ENCODE measurements around the gene REN.

REN gene

GRCh38 chr1:204150702-204151551 is 15.2 kb downstream of the REN start:
- FAIRE-seq (no peak), DNase-seq (ENCODE audit: insufficient read length, low spot score) (no peak)
- TF ChIP-seq SPI1 (IDR thresholded peaks at IDR 0.05; ENCODE audit: low read depth, low read length) (no peak), TAF1 (IDR thresholded peaks at IDR 0.05; ENCODE audit: low read depth, low read length) (no peak), POLR2A (IDR thresholded peaks at IDR 0.05; ENCODE audit: low read depth, low read length) (no peak), POLR2AphosphoS5 (IDR thresholded peaks at IDR 0.05; ENCODE audit: low read depth, low read length) (no peak)

DNA sequence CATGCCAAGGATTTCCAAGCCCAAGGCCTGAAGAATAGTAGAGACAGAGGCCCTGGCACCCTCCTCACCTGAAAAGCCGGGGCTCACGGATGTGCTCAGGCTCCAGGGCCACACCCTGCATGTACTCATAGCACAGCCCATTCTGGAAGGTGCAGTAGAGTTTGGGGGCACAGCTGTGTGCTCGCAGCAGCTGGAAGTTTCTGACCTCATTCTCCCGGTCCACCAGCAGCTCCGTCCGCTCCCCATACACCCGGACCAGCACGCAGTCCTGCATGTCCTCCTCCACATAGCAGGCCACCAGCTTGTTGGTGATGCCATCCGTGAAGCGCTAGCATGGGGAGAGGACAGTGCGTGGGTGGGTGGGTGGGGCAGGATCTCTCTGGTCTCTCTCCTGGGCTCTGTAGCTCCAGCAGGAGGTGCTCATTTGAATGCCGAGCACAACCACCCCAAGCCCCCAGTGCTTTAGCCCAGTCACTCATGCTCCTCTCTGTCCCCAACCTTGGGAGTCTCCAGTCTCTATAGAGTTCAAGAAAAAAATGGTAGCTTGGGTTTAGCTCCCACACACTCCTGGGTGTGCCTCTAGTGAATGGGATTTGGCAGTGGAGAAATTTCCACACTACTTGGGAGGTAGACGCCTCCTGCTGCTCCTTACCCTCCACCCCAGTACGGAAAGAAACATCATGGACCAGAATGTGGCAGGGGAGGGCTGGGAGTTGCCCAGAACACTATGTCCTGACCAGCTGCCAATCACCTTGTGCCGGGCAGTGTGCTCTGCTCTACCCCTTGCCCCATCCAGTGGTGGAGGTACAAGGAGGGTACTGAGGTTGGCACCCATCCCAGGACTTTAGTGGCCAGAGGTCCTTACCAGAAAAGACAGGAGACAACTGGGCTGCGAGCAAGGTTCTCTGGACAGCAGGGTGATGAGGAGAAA is 16.2 kb downstream of the REN start:
- FAIRE-seq (no peak), DNase-seq (ENCODE audit: insufficient read length, low spot score) (no peak)
- TF ChIP-seq POLR2A (IDR thresholded peaks at IDR 0.05; ENCODE audit: low read depth, low read length) = no peak
- no peak for TF ChIP-seq POU2F2 (IDR thresholded peaks at IDR 0.05; ENCODE audit: low read depth, low read length)
- no peak for TF ChIP-seq TAF1 (IDR thresholded peaks at IDR 0.05; ENCODE audit: low read depth, low read length)
- TF ChIP-seq SPI1 (IDR thresholded peaks at IDR 0.05; ENCODE audit: low read depth, low read length) = no peak
- TF ChIP-seq POLR2AphosphoS5 (IDR thresholded peaks at IDR 0.05; ENCODE audit: low read depth, low read length) = no peak
- TF ChIP-seq PAX5 (IDR thresholded peaks at IDR 0.05; ENCODE audit: insufficient read depth, low read length, severe bottlenecking) = no peak

GRCh38 chr1:204149107-204149506 is 17.0 kb downstream of the REN start:
- no peak for DNase-seq (ENCODE audit: insufficient read length, low spot score)

DNA sequence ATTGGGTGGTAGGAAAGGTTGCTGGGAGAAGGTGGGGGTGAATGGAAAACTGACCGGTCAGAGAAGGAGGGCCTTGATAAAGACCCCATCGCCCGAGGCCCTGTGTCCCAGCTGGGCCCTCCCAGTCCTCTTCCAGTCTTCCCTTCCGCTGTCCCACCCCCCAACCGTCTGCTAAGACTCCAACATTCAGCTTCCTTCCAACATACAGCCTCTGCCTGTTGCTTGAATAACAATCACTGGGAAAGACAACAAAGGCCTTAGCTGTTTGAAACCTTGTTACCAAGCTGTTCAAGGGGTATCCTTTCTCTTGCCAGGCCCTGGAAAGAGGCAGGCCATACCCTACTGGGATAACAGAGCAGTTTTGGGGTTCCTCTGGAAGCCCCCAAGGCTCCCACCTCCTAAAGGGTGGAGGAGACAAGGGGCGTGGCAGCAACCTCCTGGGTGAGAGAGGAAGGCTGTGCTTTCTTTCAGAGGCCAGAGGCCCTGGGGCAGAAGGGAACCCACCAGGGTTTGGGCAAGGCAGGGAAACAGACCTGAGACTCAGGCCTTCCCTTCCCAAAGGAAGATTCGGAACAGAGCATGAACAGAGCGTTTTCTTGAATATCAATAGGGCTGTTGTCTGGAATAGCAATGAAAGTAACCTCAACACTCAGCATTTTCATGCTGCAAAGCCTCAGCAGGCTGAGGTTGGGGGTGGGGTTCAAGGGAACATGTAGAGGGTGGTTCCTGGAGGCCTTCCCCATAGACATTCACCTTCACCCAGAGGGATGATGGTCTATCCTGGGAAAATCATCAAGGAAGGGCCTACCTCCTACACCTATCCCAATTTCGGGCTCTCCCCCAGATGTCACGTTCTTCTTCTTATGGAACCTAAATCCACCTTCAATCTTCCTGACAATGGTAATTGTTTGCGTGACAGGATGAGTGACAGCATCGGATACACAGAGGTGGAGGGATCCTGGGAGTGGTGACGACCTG is 18.4 kb downstream of the REN start:
- FAIRE-seq = no peak
- TF ChIP-seq POLR2AphosphoS5 (IDR thresholded peaks at IDR 0.05; ENCODE audit: low read depth, low read length) (no peak), TAF1 (IDR thresholded peaks at IDR 0.05; ENCODE audit: low read depth, low read length) (no peak), POLR2A (IDR thresholded peaks at IDR 0.05; ENCODE audit: low read depth, low read length) (no peak), PAX5 (IDR thresholded peaks at IDR 0.05; ENCODE audit: insufficient read depth, low read length, severe bottlenecking) (no peak), POU2F2 (IDR thresholded peaks at IDR 0.05; ENCODE audit: low read depth, low read length) (no peak), SPI1 (IDR thresholded peaks at IDR 0.05; ENCODE audit: low read depth, low read length) (no peak)
- no peak for DNase-seq (ENCODE audit: insufficient read length, low spot score)

More at GRCh38 chr1:204149107-204149506, 17.0 kb downstream of the REN start:
- TF ChIP-seq TAF1 (IDR thresholded peaks at IDR 0.05; ENCODE audit: low read depth, low read length) (no peak), POU2F2 (IDR thresholded peaks at IDR 0.05; ENCODE audit: low read depth, low read length) (no peak), POLR2A (IDR thresholded peaks at IDR 0.05; ENCODE audit: low read depth, low read length) (no peak), PAX5 (IDR thresholded peaks at IDR 0.05; ENCODE audit: insufficient read depth, low read length, severe bottlenecking) (no peak), POLR2AphosphoS5 (IDR thresholded peaks at IDR 0.05; ENCODE audit: low read depth, low read length) (no peak), SPI1 (IDR thresholded peaks at IDR 0.05; ENCODE audit: low read depth, low read length) (no peak)
- FAIRE-seq = no peak

DNA sequence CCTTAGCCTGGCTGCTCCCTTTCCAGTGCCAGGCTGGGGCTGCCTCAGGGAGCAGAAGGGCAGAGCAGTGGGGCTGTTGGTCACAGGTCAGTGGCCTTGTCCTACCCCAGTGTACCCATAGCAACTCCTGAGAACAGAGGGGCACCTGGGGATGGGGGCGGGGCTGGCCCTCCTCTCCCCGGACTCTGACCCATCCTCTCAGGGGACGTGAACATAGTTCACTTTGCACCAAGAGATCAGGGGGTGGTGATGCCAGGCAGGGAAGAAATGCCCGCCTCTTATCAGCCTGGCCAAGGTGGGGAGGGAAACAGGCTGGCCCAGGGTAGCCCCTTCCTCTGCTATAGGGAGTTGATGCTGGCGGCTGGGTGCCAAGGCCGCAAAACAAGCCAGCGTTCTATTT is 19.2 kb downstream of the REN start:
- FAIRE-seq (no peak), DNase-seq (ENCODE audit: insufficient read length, low spot score) (no peak)
- TF ChIP-seq PAX5 (IDR thresholded peaks at IDR 0.05; ENCODE audit: insufficient read depth, low read length, severe bottlenecking) (no peak), POLR2AphosphoS5 (IDR thresholded peaks at IDR 0.05; ENCODE audit: low read depth, low read length) (no peak), TAF1 (IDR thresholded peaks at IDR 0.05; ENCODE audit: low read depth, low read length) (no peak), POLR2A (IDR thresholded peaks at IDR 0.05; ENCODE audit: low read depth, low read length) (no peak), POU2F2 (IDR thresholded peaks at IDR 0.05; ENCODE audit: low read depth, low read length) (no peak), SPI1 (IDR thresholded peaks at IDR 0.05; ENCODE audit: low read depth, low read length) (no peak)

- DNase-seq (ENCODE audit: insufficient read length, low spot score) (no peak), FAIRE-seq (no peak)
- TF ChIP-seq POLR2AphosphoS5 (IDR thresholded peaks at IDR 0.05; ENCODE audit: low read depth, low read length) = no peak
- no peak for TF ChIP-seq POU2F2 (IDR thresholded peaks at IDR 0.05; ENCODE audit: low read depth, low read length)
- no peak for TF ChIP-seq POLR2A (IDR thresholded peaks at IDR 0.05; ENCODE audit: low read depth, low read length)
These were observed 19.8 kb downstream of the REN start for GRCh38 chr1:204146309-204146708.

GRCh38 chr1:204145033-204145504 is 21.1 kb downstream of the REN start:
- TF ChIP-seq POLR2A (IDR thresholded peaks at IDR 0.05; ENCODE audit: low read depth, low read length) (no peak), TAF1 (IDR thresholded peaks at IDR 0.05; ENCODE audit: low read depth, low read length) (no peak), POU2F2 (IDR thresholded peaks at IDR 0.05; ENCODE audit: low read depth, low read length) (no peak), POLR2AphosphoS5 (IDR thresholded peaks at IDR 0.05; ENCODE audit: low read depth, low read length) (no peak), PAX5 (IDR thresholded peaks at IDR 0.05; ENCODE audit: insufficient read depth, low read length, severe bottlenecking) (no peak), SPI1 (IDR thresholded peaks at IDR 0.05; ENCODE audit: low read depth, low read length) (no peak)
- no peak for DNase-seq (ENCODE audit: insufficient read length, low spot score)
- no peak for FAIRE-seq

DNA sequence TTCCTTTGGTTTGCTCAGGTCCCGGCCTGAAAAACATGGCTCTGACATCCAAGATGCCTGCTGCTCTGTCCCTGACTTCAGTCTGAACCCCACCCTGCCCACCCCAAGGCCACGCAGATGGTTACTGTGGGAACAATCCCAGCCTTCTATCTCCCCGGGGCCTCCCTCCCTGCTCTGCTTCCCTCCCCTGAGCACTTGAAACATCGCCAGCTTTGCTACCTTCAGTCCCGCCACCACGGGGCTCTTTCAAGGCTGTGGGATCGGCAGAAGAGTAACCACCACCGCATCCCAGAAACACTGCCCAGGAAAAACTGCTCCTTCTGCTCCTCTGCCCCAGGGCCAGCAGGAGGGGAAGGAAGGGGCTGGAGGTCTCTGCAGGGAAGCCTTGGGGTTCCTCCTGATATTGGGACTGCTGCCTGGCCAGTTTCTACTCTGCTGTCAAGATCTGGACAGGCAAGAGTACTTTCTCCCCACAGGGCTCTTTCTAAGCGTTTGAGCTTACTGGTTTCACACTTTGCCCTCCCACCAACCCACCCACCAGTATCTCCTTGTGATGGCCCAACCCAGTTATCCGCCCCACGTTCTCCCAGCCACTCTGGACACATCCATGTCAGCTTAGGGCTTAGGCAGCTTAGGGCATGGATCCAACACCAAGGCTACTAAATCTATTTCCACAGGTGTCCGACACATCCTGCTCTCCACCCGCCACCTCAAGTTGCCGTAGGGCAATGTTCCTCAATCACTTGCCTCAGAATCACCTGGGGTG is 22.7 kb downstream of the REN start:
- FAIRE-seq (no peak), DNase-seq (ENCODE audit: insufficient read length, low spot score) (no peak)
- TF ChIP-seq PAX5 (IDR thresholded peaks at IDR 0.05; ENCODE audit: insufficient read depth, low read length, severe bottlenecking) (no peak), TAF1 (IDR thresholded peaks at IDR 0.05; ENCODE audit: low read depth, low read length) (no peak), POLR2A (IDR thresholded peaks at IDR 0.05; ENCODE audit: low read depth, low read length) (no peak), SPI1 (IDR thresholded peaks at IDR 0.05; ENCODE audit: low read depth, low read length) (no peak), POU2F2 (IDR thresholded peaks at IDR 0.05; ENCODE audit: low read depth, low read length) (no peak), POLR2AphosphoS5 (IDR thresholded peaks at IDR 0.05; ENCODE audit: low read depth, low read length) (no peak)

Measured in GM12891 (cell line).